Endothelial cell (in vitro differentiated cells): ENCODE data around the gene CNP. TPM values are rescaled to one million over a fixed set of nuclear protein-coding genes. Genes with fewer than 3 reads are reported as not detected.
A peak's percentile ranks its signal among the peaks of the same experiment; 100 is the strongest.

Experiments used
- DNase-seq: peaks from one replicate; pipeline ENCODE4 v3.0.0; 2021; ENCODE audit warnings: low spot score
- H3K27ac Mint-ChIP-seq: one replicate; pipeline ENCODE4 v1.8.0; 2021; ENCODE audit warnings: mixed read lengths, inconsistent platforms; ENCODE audit not compliant: unreplicated experiment
- H3K27me3 Mint-ChIP-seq: one replicate; pipeline ENCODE4 v1.8.0; 2021; ENCODE audit warnings: mild to moderate bottlenecking, moderate library complexity, mixed read lengths, inconsistent platforms; ENCODE audit not compliant: unreplicated experiment
- H3K36me3 Mint-ChIP-seq: one replicate; pipeline ENCODE4 v1.8.0; 2021; ENCODE audit warnings: mild to moderate bottlenecking, low read depth, mixed read lengths, inconsistent platforms; ENCODE audit not compliant: unreplicated experiment
- H3K4me1 Mint-ChIP-seq: one replicate; pipeline ENCODE4 v1.8.0; 2021; ENCODE audit warnings: mild to moderate bottlenecking, mixed read lengths, inconsistent platforms; ENCODE audit not compliant: unreplicated experiment
- H3K4me3 Mint-ChIP-seq: one replicate; pipeline ENCODE4 v1.8.0; 2021; ENCODE audit warnings: mild to moderate bottlenecking, mixed read lengths, inconsistent platforms; ENCODE audit not compliant: unreplicated experiment
- H3K9me3 Mint-ChIP-seq: one replicate; pipeline ENCODE4 v1.8.0; 2021; ENCODE audit warnings: mixed read lengths, inconsistent platforms; ENCODE audit not compliant: unreplicated experiment
- total RNA-seq: library from RNA; stranded (reverse); fragmentation: NEBNext Ultra II Directional; extraction: Animal tissue kit (Norgen Biotek cat#: 25700); gene quantifications from one replicate; pipeline ENCODE4 v1.2.1, GENCODE V29; 2021; ENCODE audit not compliant: unreplicated experiment
- TF ChIP-seq, protein P1 (sequence below): fragments of 200-600 bp; sonication (generic); IDR thresholded peaks from one replicate; pipeline ENCODE4 v1.5.0; 2021; ENCODE audit warnings: antibody characterized with exemption; ENCODE audit not compliant: unreplicated experiment

Gene CNP
- total RNA-seq, 1 donor from 2014 or later = 82.1 TPM

DNA sequence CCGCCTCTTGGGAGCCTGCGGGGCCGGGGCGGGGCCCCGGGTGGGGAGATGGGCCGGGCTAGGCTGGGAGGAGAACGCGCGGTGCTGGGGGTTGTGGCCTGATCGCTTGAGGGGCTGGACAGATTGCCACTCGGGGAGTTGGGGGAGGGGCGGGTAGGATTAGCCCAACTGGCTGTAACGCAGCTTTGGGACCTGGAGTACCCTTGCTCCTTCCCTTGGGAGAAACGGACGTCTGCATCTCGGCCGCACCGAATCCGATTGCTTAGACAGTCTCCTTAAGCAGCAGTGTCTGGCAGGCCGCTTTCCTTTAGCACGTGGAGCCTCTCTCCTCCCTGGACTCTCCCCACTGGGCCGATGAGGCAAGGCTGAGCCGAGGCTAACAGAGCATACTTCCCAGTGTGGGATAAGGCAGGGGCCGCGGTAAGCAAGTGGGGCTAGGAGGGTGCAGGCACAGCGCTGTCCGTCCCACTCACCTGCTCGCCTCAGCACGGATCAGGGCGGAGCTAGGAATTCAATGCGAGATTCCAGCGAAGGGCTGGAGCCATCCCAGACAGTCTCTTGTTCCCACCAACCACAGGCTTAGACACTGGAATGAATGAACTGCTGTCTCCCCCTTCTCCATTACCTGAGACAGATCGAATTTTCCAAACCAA lies 47.3 kb upstream of the CNP start:
- H3K4me3 Mint-ChIP-seq = peak overlapping the region; percentile 62
- TF ChIP-seq, protein P1, sequence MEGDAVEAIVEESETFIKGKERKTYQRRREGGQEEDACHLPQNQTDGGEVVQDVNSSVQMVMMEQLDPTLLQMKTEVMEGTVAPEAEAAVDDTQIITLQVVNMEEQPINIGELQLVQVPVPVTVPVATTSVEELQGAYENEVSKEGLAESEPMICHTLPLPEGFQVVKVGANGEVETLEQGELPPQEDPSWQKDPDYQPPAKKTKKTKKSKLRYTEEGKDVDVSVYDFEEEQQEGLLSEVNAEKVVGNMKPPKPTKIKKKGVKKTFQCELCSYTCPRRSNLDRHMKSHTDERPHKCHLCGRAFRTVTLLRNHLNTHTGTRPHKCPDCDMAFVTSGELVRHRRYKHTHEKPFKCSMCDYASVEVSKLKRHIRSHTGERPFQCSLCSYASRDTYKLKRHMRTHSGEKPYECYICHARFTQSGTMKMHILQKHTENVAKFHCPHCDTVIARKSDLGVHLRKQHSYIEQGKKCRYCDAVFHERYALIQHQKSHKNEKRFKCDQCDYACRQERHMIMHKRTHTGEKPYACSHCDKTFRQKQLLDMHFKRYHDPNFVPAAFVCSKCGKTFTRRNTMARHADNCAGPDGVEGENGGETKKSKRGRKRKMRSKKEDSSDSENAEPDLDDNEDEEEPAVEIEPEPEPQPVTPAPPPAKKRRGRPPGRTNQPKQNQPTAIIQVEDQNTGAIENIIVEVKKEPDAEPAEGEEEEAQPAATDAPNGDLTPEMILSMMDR = no peak
- H3K27me3 Mint-ChIP-seq = peaks cover 11% of the 10 kb centered on the region
- no peak overlapping the region for H3K27ac Mint-ChIP-seq
- peaks cover 30% of the 10 kb centered on the region for H3K4me1 Mint-ChIP-seq
- H3K9me3 Mint-ChIP-seq = no peaks in the 10 kb centered on the region
- peaks cover 4% of the 10 kb centered on the region for H3K36me3 Mint-ChIP-seq
- DNase-seq = no peak

DNA sequence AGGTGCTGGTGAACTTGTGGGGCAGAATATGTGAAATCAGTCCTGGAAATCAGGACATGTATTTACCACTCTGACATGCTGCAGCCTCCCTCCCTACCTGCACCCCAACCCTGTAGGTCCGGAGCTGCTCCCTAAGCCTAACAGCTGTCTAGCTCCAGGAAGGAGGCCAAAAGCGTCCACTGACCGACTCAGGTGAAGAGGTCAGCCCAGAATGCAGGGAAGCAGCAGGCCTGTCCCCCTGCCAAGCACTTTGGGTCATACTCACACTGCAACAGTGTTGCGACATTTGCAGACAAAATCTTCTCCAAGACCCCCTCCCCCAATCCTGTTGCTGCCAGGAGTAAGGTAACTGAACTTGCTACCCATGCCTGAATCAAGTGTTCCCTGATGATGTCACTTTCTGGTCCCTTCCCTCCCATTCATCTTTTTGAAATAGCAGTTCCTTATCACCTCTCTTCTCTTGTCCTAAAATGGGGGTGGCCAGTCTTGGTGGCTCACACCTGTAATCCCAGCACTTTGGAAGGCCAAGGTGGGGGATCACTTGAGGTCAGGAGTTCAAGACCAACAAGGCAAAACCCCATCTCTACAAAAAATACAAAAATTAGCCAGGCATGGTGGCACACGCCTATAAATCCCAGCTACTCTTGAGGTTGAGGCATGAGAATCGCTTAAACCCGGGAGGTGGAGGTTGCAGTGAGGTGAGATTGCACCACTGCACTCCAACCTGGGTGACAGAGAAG lies 46.6 kb upstream of the CNP start:
- H3K27me3 Mint-ChIP-seq = peaks cover 12% of the 10 kb centered on the region
- H3K27ac Mint-ChIP-seq = peak overlapping the region; percentile 85
- TF ChIP-seq, protein P1 = no peak
- H3K4me1 Mint-ChIP-seq = peaks cover 23% of the 10 kb centered on the region
- peak overlapping the region; percentile 86 for H3K4me3 Mint-ChIP-seq
- no peaks in the 10 kb centered on the region for H3K9me3 Mint-ChIP-seq
- DNase-seq = no peak
- H3K36me3 Mint-ChIP-seq = peaks cover 4% of the 10 kb centered on the region

DNA sequence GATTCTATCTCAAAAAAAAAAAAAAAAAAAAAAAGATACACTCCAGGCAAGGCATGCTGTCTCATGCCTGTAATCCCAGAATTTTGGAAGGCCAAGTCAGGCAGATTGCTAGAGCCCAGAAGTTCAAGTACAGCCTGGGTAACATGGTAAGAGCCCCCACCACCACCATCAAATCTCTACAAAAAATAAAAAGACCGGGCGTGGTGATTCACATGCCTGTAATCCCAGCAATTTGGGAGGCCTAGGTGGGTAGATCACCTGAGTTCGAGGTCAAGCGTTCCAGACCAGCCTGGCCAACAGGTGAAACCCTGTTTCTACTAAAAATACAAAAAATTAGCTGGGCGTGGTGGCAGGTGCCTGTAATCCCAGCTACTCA lies 46.0 kb upstream of the CNP start:
- Mint-ChIP-seq H3K4me3 (no peak overlapping the region), H3K27ac (no peak overlapping the region), H3K27me3 (peaks cover 11% of the 10 kb centered on the region), H3K4me1 (peaks cover 19% of the 10 kb centered on the region), H3K9me3 (no peaks in the 10 kb centered on the region), H3K36me3 (peaks cover 4% of the 10 kb centered on the region)
- no peak for DNase-seq
- TF ChIP-seq, protein P1 = no peak

DNA sequence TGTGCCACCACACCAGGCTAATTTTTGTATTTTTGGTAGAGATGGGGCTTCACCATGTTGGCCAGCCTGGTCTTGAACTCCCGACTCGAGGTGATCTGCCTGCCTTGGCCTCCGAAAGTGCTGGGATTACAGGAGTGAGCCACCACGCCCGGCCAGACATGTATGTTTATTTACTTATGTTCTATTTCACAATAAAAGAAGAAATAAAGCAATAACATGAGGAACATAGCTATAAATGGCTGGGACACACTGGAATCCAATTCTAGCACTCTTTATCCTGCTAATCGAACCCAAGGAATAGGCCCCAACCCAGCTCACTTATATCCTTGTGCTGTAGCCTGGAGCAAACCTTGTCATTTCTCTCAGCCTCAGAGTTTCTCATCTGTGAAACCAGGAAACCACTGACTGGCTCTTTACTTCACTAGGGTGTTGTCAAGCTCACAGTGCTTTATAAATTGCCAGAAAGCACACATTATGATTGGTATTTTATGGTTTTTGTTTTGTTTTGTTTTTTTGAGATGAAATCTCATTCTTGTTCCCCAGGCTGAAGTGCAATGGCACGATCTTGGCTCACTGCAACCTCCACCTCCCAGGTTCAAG lies 40.5 kb upstream of the CNP start:
- Mint-ChIP-seq H3K27me3 (peaks cover 11% of the 10 kb centered on the region), H3K4me3 (no peak overlapping the region), H3K36me3 (no peaks in the 10 kb centered on the region)

More for the DNA sequence above, 40.5 kb upstream of the CNP start:
- Mint-ChIP-seq H3K9me3 (no peaks in the 10 kb centered on the region), H3K27ac (no peak overlapping the region), H3K4me1 (peaks cover 20% of the 10 kb centered on the region)
- no peak for DNase-seq
- TF ChIP-seq, protein P1 = no peak
